ENCODE measurements around the gene FBXO11. TPM values are rescaled to one million over a fixed set of nuclear protein-coding genes. Genes with fewer than 3 reads are reported as not detected.

FBXO11 gene
- total and polyA plus RNA-seq, 10 of the 15 experiments (the other 5 are each of a cell fraction or from before 2014, with no cell fraction given) = 5.9 to 38.9 (median 22.5) TPM

DNA sequence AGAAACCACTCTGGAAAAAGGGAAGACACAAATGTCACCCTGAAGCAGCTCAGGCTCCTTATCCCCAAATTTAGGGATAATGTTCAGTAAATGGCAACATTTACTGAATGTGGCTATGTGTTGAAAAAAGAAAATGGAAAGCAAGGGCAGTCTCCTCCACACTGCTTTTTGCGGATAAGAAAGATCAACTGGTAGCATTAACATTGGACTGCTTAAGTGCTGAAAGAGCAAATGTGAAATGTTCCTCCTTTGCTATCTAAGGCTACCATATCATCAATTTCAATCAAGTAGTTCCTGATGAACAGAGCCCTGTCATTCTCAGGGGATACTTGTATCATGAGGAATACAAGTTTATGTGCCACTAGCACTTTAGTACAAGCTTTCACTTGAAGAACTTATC, 12.5 kb downstream of the FBXO11 start (continued):
- TF ChIP-seq EGR1 (IDR thresholded peaks at IDR 0.05; ENCODE audit: borderline replicate concordance in 1 of 2, low read depth in 2 of 2, low read length in 2 of 2) (no peak), NFYA (IDR thresholded peaks at IDR 0.05; ENCODE audit: borderline replicate concordance, low read depth, low read length) (no peak)
- TF ChIP-seq, protein P1, sequence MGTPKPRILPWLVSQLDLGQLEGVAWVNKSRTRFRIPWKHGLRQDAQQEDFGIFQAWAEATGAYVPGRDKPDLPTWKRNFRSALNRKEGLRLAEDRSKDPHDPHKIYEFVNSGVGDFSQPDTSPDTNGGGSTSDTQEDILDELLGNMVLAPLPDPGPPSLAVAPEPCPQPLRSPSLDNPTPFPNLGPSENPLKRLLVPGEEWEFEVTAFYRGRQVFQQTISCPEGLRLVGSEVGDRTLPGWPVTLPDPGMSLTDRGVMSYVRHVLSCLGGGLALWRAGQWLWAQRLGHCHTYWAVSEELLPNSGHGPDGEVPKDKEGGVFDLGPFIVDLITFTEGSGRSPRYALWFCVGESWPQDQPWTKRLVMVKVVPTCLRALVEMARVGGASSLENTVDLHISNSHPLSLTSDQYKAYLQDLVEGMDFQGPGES (IDR thresholded peaks at IDR 0.05) = no peak
- TF ChIP-seq, protein P2, sequence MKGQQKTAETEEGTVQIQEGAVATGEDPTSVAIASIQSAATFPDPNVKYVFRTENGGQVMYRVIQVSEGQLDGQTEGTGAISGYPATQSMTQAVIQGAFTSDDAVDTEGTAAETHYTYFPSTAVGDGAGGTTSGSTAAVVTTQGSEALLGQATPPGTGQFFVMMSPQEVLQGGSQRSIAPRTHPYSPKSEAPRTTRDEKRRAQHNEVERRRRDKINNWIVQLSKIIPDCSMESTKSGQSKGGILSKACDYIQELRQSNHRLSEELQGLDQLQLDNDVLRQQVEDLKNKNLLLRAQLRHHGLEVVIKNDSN (IDR thresholded peaks at IDR 0.05; ENCODE audit: borderline replicate concordance, extremely low read length, insufficient read depth, low read depth, low read length) = no peak
- TF ChIP-seq, protein P3, sequence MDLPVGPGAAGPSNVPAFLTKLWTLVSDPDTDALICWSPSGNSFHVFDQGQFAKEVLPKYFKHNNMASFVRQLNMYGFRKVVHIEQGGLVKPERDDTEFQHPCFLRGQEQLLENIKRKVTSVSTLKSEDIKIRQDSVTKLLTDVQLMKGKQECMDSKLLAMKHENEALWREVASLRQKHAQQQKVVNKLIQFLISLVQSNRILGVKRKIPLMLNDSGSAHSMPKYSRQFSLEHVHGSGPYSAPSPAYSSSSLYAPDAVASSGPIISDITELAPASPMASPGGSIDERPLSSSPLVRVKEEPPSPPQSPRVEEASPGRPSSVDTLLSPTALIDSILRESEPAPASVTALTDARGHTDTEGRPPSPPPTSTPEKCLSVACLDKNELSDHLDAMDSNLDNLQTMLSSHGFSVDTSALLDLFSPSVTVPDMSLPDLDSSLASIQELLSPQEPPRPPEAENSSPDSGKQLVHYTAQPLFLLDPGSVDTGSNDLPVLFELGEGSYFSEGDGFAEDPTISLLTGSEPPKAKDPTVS (IDR thresholded peaks at IDR 0.05; ENCODE audit: low read depth, low read length) = no peak

DNA sequence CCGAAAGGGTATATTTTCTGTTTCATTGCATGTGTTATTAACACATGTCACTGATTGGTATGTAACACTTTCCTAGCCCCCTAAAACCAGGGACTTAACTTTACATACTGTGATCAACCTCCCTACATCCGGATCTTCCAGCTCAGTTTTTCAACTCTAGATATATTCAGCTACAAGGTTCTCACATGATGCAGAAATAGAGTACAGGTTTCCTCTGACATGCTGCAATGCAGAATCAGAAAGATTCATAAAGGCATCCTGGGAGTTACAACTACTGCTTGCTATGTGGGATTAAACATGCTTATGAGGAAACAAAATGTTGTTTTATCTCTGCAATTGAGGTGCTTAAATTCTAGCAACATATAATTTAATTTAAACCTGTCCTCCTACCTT, 14.0 kb downstream of the FBXO11 start:
- no peak overlapping the region for H2AFZ ChIP-seq (ENCODE audit: control insufficient read depth, low read depth, low read length)
- no peak overlapping the region for H3K27ac ChIP-seq (ENCODE audit: control insufficient read depth, insufficient read depth)
- no peaks in the 10 kb centered on the region for H4K20me1 ChIP-seq (ENCODE audit: control insufficient read depth, insufficient read depth)
- ChIA-PET SMC1A (ENCODE audit: uncharacterized antibody, unreplicated experiment) (interaction anchor here (1.0 to 1.9 kb wide), 4 partner anchors 11 to 32 kb away, joined by 3 to 10 read pairs (median 5); no protein-coding TSS in a partner anchor), CTCF (interaction anchor here (1.1 to 1.7 kb wide), 2 partner anchors 9 to 15 kb away, joined by 4 read pairs; no protein-coding TSS in a partner anchor), POLR2A (interaction anchor here (1.1 kb wide), 1 partner anchor 9 kb away, joined by 5 read pairs; no protein-coding TSS in a partner anchor), RAD21 (ENCODE audit: unreplicated experiment) (interaction anchor here (1.3 kb wide), 1 partner anchor 11 kb away, joined by 3 read pairs; no protein-coding TSS in a partner anchor)
- peaks cover 0 to 5% of the 10 kb centered on the region in 2 experiments; a peak in 3 of 4 replicates for H3K36me3 ChIP-seq (ENCODE audit: control insufficient read depth in 2 of 2, insufficient read depth in 2 of 2, low read length in 1 of 2)
- peaks cover 100% of the 10 kb centered on the region for H3K79me2 ChIP-seq (ENCODE audit: control insufficient read depth, insufficient read depth, low read length)
- WGBS (ENCODE audit: insufficient coverage, insufficient replicate concordance, low lambda C conversion rate, missing lambda C conversion rate) = 73% methylated on average over 2 of the region's 2 CpGs
- no peak for FAIRE-seq
- H3K9ac ChIP-seq (ENCODE audit: control insufficient read depth, insufficient read depth, low read length) = no peak overlapping the region
- no peaks in the 10 kb centered on the region for H3K27me3 ChIP-seq (replicated peaks in 1 of 2; ENCODE audit: control insufficient read depth in 2 of 2, insufficient read depth in 2 of 2, low read length in 1 of 2)
- no peak for DNase-seq (ENCODE audit: low read depth, low spot score)
- H3K4me1 ChIP-seq (ENCODE audit: control insufficient read depth, insufficient read depth, low read length) = peaks cover 12% of the 10 kb centered on the region
- TF ChIP-seq DPF2 (IDR thresholded peaks at IDR 0.05) = no peak
- TF ChIP-seq, protein P4, sequence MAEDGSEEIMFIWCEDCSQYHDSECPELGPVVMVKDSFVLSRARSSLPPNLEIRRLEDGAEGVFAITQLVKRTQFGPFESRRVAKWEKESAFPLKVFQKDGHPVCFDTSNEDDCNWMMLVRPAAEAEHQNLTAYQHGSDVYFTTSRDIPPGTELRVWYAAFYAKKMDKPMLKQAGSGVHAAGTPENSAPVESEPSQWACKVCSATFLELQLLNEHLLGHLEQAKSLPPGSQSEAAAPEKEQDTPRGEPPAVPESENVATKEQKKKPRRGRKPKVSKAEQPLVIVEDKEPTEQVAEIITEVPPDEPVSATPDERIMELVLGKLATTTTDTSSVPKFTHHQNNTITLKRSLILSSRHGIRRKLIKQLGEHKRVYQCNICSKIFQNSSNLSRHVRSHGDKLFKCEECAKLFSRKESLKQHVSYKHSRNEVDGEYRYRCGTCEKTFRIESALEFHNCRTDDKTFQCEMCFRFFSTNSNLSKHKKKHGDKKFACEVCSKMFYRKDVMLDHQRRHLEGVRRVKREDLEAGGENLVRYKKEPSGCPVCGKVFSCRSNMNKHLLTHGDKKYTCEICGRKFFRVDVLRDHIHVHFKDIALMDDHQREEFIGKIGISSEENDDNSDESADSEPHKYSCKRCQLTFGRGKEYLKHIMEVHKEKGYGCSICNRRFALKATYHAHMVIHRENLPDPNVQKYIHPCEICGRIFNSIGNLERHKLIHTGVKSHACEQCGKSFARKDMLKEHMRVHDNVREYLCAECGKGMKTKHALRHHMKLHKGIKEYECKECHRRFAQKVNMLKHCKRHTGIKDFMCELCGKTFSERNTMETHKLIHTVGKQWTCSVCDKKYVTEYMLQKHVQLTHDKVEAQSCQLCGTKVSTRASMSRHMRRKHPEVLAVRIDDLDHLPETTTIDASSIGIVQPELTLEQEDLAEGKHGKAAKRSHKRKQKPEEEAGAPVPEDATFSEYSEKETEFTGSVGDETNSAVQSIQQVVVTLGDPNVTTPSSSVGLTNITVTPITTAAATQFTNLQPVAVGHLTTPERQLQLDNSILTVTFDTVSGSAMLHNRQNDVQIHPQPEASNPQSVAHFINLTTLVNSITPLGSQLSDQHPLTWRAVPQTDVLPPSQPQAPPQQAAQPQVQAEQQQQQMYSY (CRISPR knock-in tag; IDR thresholded peaks at IDR 0.05) = no peak
- no peak for TF ChIP-seq RCOR1 (conservative IDR thresholded peaks at IDR 0.05; ENCODE audit: low read depth, low read length)
- TF ChIP-seq, protein P5, sequence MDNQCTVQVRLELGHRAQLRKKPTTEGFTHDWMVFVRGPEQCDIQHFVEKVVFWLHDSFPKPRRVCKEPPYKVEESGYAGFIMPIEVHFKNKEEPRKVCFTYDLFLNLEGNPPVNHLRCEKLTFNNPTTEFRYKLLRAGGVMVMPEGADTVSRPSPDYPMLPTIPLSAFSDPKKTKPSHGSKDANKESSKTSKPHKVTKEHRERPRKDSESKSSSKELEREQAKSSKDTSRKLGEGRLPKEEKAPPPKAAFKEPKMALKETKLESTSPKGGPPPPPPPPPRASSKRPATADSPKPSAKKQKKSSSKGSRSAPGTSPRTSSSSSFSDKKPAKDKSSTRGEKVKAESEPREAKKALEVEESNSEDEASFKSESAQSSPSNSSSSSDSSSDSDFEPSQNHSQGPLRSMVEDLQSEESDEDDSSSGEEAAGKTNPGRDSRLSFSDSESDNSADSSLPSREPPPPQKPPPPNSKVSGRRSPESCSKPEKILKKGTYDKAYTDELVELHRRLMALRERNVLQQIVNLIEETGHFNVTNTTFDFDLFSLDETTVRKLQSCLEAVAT (IDR thresholded peaks at IDR 0.05) = no peak
- no peak for TF ChIP-seq HDAC2 (IDR thresholded peaks at IDR 0.05)
- H3K4me3 ChIP-seq = no peak overlapping the region
- intact Hi-C loops (cut with micrococcal nuclease; ENCODE audit: unreplicated experiment) = no loop called here
- in situ Hi-C loops (cut with MboI) = no loop called here
- ATAC-seq = no peak
- BruUV-seq (replicated peaks) = no TSS peak
- H3K4me2 ChIP-seq (ENCODE audit: control insufficient read depth, insufficient read depth) = peak overlapping the region; percentile 13; the same call in 1 of the 2 replicates
- H3K9me3 ChIP-seq (replicated peaks; ENCODE audit: control insufficient read depth, insufficient read depth, low read length) = no peaks in the 10 kb centered on the region; the same call in 1 of the 3 replicates

Measured in GM12878 (cell line).